HEK293 (cell line): ENCODE results near the gene PRKCE.
A peak's percentile ranks its signal among the peaks of the same experiment; 100 is the strongest.

ENCODE experiments used
- CTCF ChIA-PET: fragments of 350-600 bp; formaldehyde crosslinking; extraction: SDS; loops from one replicate; lab custom pipeline; 2021; ENCODE audit warnings: antibody characterized with exemption; lab: Yijun Ruan, JAX
- POLR2A ChIA-PET: fragments of 300-600 bp; formaldehyde crosslinking; extraction: SDS; loops from one replicate; lab custom pipeline; 2020; ENCODE audit warnings: antibody characterized with exemption, inconsistent platforms; lab: Yijun Ruan, JAX
- H3K27ac ChIP-seq: fragments of 200-500 bp; sonication (Bioruptor generic); 2 replicates; pipeline ENCODE4 v1.5.1; 2014; ENCODE audit warnings: low read depth, low read length, control low read depth, inconsistent platforms; ENCODE audit errors: extremely low read depth
- H3K36me3 ChIP-seq, 2 experiments: fragments of 200-500 bp in 1 of 2; sonication (Bioruptor generic) in 1 of 2; 1 replicate in 1 of 2; 2 replicates in 1 of 2; pipeline ENCODE4 v1.5.1; 2014 to 2017; ENCODE audit warnings: inconsistent platforms in 2 of 2, low read length in 2 of 2; ENCODE audit not compliant: control insufficient read depth in 2 of 2, insufficient read depth in 1 of 2
- H3K4me1 ChIP-seq: fragments of 200-500 bp; sonication (Bioruptor generic); 2 replicates; pipeline ENCODE4 v1.5.1; 2014; ENCODE audit warnings: mild to moderate bottlenecking, low read length, inconsistent platforms; ENCODE audit not compliant: control insufficient read depth, insufficient read depth
- H3K4me3 ChIP-seq: 2 replicates; pipeline ENCODE4 v1.5.1; 2011; ENCODE audit warnings: low read depth, mild to moderate bottlenecking, control low read depth, low read length, moderate library complexity
- H3K9me3 ChIP-seq: fragments of 200-500 bp; sonication (Bioruptor generic); 2 replicates; pipeline ENCODE4 v1.5.1; 2014; ENCODE audit warnings: low read depth, low read length, inconsistent platforms; ENCODE audit not compliant: control insufficient read depth, insufficient read depth
- KLF1 ChIP-seq: fragments of 450-650 bp; formaldehyde crosslinking; IDR thresholded peaks from 2 replicates; pipeline ENCODE4 v1.5.1; 2016; ENCODE audit warnings: missing biosample characterization, missing genetic modification characterization
- KLF7 ChIP-seq: fragments of 450-650 bp; formaldehyde crosslinking; IDR thresholded peaks from 2 replicates; pipeline ENCODE4 v1.5.1; 2016; ENCODE audit warnings: missing biosample characterization, missing genetic modification characterization, borderline replicate concordance
- KLF9 ChIP-seq: fragments of 450-650 bp; formaldehyde crosslinking; IDR thresholded peaks from 2 replicates; pipeline ENCODE4 v1.5.1; 2016; ENCODE audit warnings: missing biosample characterization, missing genetic modification characterization, low read depth
- SETDB1 ChIP-seq: IDR thresholded peaks from one replicate; pipeline ENCODE4 v1.6.1; 2017; ENCODE audit warnings: mild to moderate bottlenecking, low read length, moderate library complexity, mixed read lengths; ENCODE audit not compliant: insufficient read length
- TRIM28 ChIP-seq: IDR thresholded peaks from 2 replicates; pipeline ENCODE4 v1.6.1; 2011; ENCODE audit warnings: low read length, control low read depth, borderline replicate concordance
- ZFHX2 ChIP-seq: fragments of 450-650 bp; formaldehyde crosslinking; conservative IDR thresholded peaks from 2 replicates; pipeline ENCODE4 v1.5.1; 2016; ENCODE audit warnings: missing biosample characterization, missing genetic modification characterization
- ZNF155 ChIP-seq: fragments of 450-650 bp; formaldehyde crosslinking; IDR thresholded peaks from 2 replicates; pipeline ENCODE4 v1.5.1; 2016; ENCODE audit warnings: missing biosample characterization, missing genetic modification characterization
- ZNF214 ChIP-seq: fragments of 450-650 bp; formaldehyde crosslinking; IDR thresholded peaks from 2 replicates; pipeline ENCODE4 v1.5.1; 2017; ENCODE audit warnings: missing biosample characterization, mild to moderate bottlenecking, missing genetic modification characterization, borderline replicate concordance
- ZNF391 ChIP-seq: fragments of 450-650 bp; formaldehyde crosslinking; IDR thresholded peaks from 2 replicates; pipeline ENCODE4 v1.5.1; 2016; ENCODE audit warnings: low read depth, missing biosample characterization, missing genetic modification characterization, borderline replicate concordance
- ZNF548 ChIP-seq: fragments of 450-650 bp; formaldehyde crosslinking; IDR thresholded peaks from 2 replicates; pipeline ENCODE4 v1.5.1; 2016; ENCODE audit warnings: missing biosample characterization, missing genetic modification characterization
- ZNF610 ChIP-seq: fragments of 450-650 bp; formaldehyde crosslinking; IDR thresholded peaks from 2 replicates; pipeline ENCODE4 v1.5.1; 2016; ENCODE audit warnings: missing biosample characterization, missing genetic modification characterization, borderline replicate concordance
- ZNF623 ChIP-seq: fragments of 450-650 bp; formaldehyde crosslinking; IDR thresholded peaks from 2 replicates; pipeline ENCODE4 v1.5.1; 2016; ENCODE audit warnings: missing biosample characterization, missing genetic modification characterization
- ZNF629 ChIP-seq: fragments of 450-650 bp; formaldehyde crosslinking; IDR thresholded peaks from 2 replicates; pipeline ENCODE4 v1.5.1; 2017; ENCODE audit warnings: missing biosample characterization, missing genetic modification characterization
- ZNF776 ChIP-seq: fragments of 450-650 bp; formaldehyde crosslinking; IDR thresholded peaks from 2 replicates; pipeline ENCODE4 v1.5.0; 2017; ENCODE audit warnings: missing biosample characterization, missing genetic modification characterization, borderline replicate concordance
- TF ChIP-seq, protein P1 (sequence below): fragments of 450-650 bp; formaldehyde crosslinking; IDR thresholded peaks from 2 replicates; pipeline ENCODE4 v1.5.1; 2016; ENCODE audit warnings: missing biosample characterization, missing genetic modification characterization
- TF ChIP-seq, protein P2 (sequence below): fragments of 450-650 bp; formaldehyde crosslinking; IDR thresholded peaks from 2 replicates; pipeline ENCODE4 v1.5.1; 2016; ENCODE audit warnings: missing biosample characterization, missing genetic modification characterization, low read depth
- TF ChIP-seq, protein P3 (sequence below): fragments of 450-650 bp; formaldehyde crosslinking; conservative IDR thresholded peaks from 2 replicates; pipeline ENCODE4 v1.5.1; 2016; ENCODE audit warnings: low read depth, missing biosample characterization, missing genetic modification characterization
- TF ChIP-seq, protein P4 (sequence below): fragments of 450-650 bp; formaldehyde crosslinking; IDR thresholded peaks from 2 replicates; pipeline ENCODE4 v1.5.1; 2016; ENCODE audit warnings: missing biosample characterization, missing genetic modification characterization

Gene PRKCE

DNA sequence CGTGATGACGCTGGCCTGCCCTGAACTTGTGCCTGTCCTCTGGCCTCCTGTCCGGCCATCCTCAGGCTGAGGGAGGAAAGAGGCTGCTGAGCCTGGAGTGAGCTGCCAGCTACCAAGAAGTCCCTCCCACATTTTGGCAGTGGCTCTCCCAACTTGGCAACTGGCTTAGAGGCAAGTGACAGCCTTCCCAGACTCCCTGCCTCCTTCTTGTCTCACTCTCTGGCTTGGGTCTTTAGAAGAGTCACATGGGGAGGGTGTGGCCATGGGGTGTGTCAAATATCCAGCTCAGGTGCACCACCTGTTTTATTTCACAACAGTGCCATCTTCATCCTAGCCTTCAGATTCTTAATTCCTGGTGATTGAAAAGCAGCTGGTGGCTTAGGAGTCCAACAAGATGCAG lies 222.9 kb downstream of the PRKCE start:
- TF ChIP-seq KLF1 (tag by site-specific recombination) (peak; percentile 21; the same call in 1 of the 2 replicates), ZNF214 (tag by site-specific recombination) (no peak), ZNF623 (tag by site-specific recombination) (no peak), ZNF776 (tag by site-specific recombination) (no peak)
- Histone ChIP-seq H3K4me1 (peaks cover 13% of the 10 kb centered on the region), H3K27ac (no peak overlapping the region), H3K9me3 (no peaks in the 10 kb centered on the region; the same call in 1 of the 2 replicates), H3K4me3 (no peak overlapping the region), H3K36me3 (no peaks in the 10 kb centered on the region)
- ChIA-PET POLR2A (no interaction called here), CTCF (interaction anchor here (0.6 to 1.3 kb wide), 3 partner anchors 17 to 273 kb away, joined by 3 read pairs; no protein-coding TSS in a partner anchor)

DNA sequence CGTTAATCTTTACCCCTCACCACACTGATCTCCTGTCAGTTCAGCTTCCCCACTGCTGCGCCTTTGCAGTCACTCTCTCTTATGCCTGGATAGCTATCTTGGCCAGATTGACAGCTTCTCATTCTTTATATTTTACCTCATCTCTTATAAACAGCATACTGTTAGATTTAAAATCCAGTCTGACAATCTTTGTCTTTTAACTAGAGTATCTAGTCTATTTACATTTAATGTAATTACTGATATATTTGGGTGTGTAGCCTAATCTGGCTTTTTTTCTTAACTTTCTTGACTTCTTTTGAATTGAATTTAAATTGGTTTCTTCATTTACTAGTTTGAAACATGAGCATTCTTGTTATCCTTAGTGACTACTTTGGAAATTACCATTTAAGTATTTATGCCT lies 225.1 kb downstream of the PRKCE start:
- TF ChIP-seq ZNF548 (tag by site-specific recombination) (no peak), ZNF629 (tag by site-specific recombination) (no peak), TRIM28 (peak; percentile 44; the same call in 1 of the 2 replicates), ZFHX2 (tag by site-specific recombination) (no peak), KLF9 (tag by site-specific recombination) (no peak), KLF7 (tag by site-specific recombination) (no peak), SETDB1 (peak; percentile 75), ZNF610 (tag by site-specific recombination) (no peak), ZNF391 (tag by site-specific recombination) (no peak)
- ChIA-PET CTCF (interaction anchor here (0.7 kb wide), 2 partner anchors 927 to 1799 kb away, joined by 3 read pairs; no protein-coding TSS in a partner anchor), POLR2A (interaction anchor here (1.5 kb wide), 1 partner anchor 13 kb away, joined by 3 read pairs; no protein-coding TSS in a partner anchor)
- Histone ChIP-seq H3K27ac (no peak overlapping the region), H3K36me3 (no peaks in the 10 kb centered on the region), H3K4me3 (no peak overlapping the region), H3K4me1 (peaks cover 2% of the 10 kb centered on the region; the same call in 1 of the 2 replicates), H3K9me3 (no peaks in the 10 kb centered on the region; the same call in 1 of the 2 replicates)

DNA sequence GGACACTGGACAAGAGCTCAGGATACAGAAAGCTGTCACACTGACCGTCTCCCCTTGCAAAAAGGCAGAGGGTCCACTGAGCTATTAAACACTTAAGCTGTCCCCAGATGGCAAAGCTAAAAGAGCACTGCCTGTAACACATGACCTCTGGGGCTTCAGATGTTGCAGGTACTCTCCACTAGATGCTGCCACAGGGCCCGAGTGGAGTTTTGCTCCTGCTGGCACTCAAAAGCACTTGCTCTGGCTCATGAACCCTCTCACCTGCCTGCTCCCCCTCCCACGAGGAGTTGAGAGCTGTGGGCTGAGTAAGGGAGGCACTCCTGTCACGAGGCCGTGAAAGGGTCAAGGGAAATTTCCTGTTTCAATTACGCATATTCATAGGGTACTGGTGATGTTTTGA lies 227.9 kb downstream of the PRKCE start:
- CTCF ChIA-PET: no interaction called here
- TF ChIP-seq, protein P1, sequence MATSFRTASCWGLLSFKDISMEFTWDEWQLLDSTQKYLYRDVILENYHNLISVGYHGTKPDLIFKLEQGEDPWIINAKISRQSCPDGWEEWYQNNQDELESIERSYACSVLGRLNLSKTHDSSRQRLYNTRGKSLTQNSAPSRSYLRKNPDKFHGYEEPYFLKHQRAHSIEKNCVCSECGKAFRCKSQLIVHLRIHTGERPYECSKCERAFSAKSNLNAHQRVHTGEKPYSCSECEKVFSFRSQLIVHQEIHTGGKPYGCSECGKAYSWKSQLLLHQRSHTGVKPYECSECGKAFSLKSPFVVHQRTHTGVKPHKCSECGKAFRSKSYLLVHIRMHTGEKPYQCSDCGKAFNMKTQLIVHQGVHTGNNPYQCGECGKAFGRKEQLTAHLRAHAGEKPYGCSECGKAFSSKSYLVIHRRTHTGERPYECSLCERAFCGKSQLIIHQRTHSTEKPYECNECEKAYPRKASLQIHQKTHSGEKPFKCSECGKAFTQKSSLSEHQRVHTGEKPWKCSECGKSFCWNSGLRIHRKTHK (tag by site-specific recombination): no peak
- TF ChIP-seq, protein P2, sequence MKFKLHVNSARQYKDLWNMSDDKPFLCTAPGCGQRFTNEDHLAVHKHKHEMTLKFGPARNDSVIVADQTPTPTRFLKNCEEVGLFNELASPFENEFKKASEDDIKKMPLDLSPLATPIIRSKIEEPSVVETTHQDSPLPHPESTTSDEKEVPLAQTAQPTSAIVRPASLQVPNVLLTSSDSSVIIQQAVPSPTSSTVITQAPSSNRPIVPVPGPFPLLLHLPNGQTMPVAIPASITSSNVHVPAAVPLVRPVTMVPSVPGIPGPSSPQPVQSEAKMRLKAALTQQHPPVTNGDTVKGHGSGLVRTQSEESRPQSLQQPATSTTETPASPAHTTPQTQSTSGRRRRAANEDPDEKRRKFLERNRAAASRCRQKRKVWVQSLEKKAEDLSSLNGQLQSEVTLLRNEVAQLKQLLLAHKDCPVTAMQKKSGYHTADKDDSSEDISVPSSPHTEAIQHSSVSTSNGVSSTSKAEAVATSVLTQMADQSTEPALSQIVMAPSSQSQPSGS (tag by site-specific recombination): no peak
- no peak overlapping the region for H3K4me3 ChIP-seq
- POLR2A ChIA-PET: no interaction called here
- H3K9me3 ChIP-seq: no peaks in the 10 kb centered on the region; the same call in 1 of the 2 replicates
- H3K36me3 ChIP-seq: no peaks in the 10 kb centered on the region
- no peak overlapping the region for H3K27ac ChIP-seq
- no peaks in the 10 kb centered on the region for H3K4me1 ChIP-seq

DNA sequence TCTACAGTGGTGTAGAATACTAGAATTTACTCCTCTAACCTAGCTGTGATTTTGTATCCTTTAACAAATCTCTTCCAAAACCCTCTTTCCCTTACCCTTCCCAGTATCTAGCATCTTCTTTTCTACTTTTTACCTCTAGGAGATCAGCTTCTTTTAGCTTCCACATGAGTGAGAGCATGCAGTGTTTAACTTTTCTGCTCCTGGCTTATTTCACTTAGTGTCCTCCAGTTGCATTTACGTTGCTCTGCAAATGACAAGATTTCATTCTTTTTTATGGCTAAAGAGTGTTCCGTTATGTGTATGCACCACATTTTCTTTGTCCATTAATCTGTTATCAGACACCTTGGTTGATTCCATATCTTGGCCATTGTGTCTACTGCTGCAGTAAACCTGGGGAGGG lies 228.5 kb downstream of the PRKCE start:
- TF ChIP-seq ZNF155 (tag by site-specific recombination): no peak
- TF ChIP-seq, protein P3, sequence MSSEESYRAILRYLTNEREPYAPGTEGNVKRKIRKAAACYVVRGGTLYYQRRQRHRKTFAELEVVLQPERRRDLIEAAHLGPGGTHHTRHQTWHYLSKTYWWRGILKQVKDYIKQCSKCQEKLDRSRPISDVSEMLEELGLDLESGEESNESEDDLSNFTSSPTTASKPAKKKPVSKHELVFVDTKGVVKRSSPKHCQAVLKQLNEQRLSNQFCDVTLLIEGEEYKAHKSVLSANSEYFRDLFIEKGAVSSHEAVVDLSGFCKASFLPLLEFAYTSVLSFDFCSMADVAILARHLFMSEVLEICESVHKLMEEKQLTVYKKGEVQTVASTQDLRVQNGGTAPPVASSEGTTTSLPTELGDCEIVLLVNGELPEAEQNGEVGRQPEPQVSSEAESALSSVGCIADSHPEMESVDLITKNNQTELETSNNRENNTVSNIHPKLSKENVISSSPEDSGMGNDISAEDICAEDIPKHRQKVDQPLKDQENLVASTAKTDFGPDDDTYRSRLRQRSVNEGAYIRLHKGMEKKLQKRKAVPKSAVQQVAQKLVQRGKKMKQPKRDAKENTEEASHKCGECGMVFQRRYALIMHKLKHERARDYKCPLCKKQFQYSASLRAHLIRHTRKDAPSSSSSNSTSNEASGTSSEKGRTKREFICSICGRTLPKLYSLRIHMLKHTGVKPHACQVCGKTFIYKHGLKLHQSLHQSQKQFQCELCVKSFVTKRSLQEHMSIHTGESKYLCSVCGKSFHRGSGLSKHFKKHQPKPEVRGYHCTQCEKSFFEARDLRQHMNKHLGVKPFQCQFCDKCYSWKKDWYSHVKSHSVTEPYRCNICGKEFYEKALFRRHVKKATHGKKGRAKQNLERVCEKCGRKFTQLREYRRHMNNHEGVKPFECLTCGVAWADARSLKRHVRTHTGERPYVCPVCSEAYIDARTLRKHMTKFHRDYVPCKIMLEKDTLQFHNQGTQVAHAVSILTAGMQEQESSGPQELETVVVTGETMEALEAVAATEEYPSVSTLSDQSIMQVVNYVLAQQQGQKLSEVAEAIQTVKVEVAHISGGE (tag by site-specific recombination): no peak
- TF ChIP-seq, protein P4, sequence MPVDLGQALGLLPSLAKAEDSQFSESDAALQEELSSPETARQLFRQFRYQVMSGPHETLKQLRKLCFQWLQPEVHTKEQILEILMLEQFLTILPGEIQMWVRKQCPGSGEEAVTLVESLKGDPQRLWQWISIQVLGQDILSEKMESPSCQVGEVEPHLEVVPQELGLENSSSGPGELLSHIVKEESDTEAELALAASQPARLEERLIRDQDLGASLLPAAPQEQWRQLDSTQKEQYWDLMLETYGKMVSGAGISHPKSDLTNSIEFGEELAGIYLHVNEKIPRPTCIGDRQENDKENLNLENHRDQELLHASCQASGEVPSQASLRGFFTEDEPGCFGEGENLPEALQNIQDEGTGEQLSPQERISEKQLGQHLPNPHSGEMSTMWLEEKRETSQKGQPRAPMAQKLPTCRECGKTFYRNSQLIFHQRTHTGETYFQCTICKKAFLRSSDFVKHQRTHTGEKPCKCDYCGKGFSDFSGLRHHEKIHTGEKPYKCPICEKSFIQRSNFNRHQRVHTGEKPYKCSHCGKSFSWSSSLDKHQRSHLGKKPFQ: no peak
- TF ChIP-seq, all 188 proteins: peak for 0
- CTCF ChIA-PET: no interaction called here
- no peaks in the 10 kb centered on the region for H3K4me1 ChIP-seq
- no peaks in the 10 kb centered on the region for H3K36me3 ChIP-seq
- no peak overlapping the region for H3K4me3 ChIP-seq
- no peaks in the 10 kb centered on the region; the same call in 1 of the 2 replicates for H3K9me3 ChIP-seq
- POLR2A ChIA-PET: no interaction called here
- H3K27ac ChIP-seq: no peak overlapping the region
